Measurements from ENCODE around the gene ATP5F1D. TPM values are rescaled to one million over a fixed set of nuclear protein-coding genes. Genes with fewer than 3 reads are reported as not detected.

Gene ATP5F1D
- total and polyA plus RNA-seq, 2 experiments from 2014 or later = 139 to 396 TPM

GRCh38 chr19:1237754-1238368 lies 3.7 kb upstream of the ATP5F1D start, which contains the start of gene CBARP:
TSS of gene CBARP (minus strand) at chr19:1238005. CDS start at chr19:1236100, 1,905 bp downstream.
- Mint-ChIP-seq H3K4me1 (peaks cover 17% of the 10 kb centered on the region), H3K27me3 (ENCODE audit: insufficient read depth, low read depth, poor library complexity) (peaks cover 6% of the 10 kb centered on the region), H3K4me3 (peak within 1 kb of the TSS; percentile 79), H3K27ac (no peak within 1 kb of the TSS), H3K36me3 (ENCODE audit: low read depth) (no peaks in the 10 kb centered on the region), H3K9me3 (no peaks in the 10 kb centered on the region; the same call in 2 of the 3 replicates)
- Histone ChIP-seq H3K4me2 (peak within 1 kb of the TSS; percentile 90), H3K9me2 (ENCODE audit: insufficient read depth) (no peaks in the 10 kb centered on the region), H3K36me3 (ENCODE audit: insufficient read depth) (no peaks in the 10 kb centered on the region), H3K27ac (ENCODE audit: low read depth) (no peak within 1 kb of the TSS), H4K20me1 (replicated peaks; ENCODE audit: insufficient read depth) (0 out of 2 replicates have a peak, but pooled peaks cover 1% of the 10 kb centered on the region), H3F3A (replicated peaks; ENCODE audit: low read depth) (peaks cover 24% of the 10 kb centered on the region), H2AFZ (no peak within 1 kb of the TSS), H3K4me3 (peak within 1 kb of the TSS; percentile 83), H3K79me2 (replicated peaks; ENCODE audit: insufficient read depth) (peaks cover 3% of the 10 kb centered on the region), H3K27me3 (ENCODE audit: insufficient read depth) (no peaks in the 10 kb centered on the region), H3K4me1 (ENCODE audit: insufficient read depth) (peaks cover 12% of the 10 kb centered on the region; the same call in 1 of the 2 replicates)
- ATAC-seq (peak; percentile 7), DNase-seq (ENCODE audit: low spot score) (no peak)
- no peak; the same call in none of the 2 replicates for TF ChIP-seq POLR2AphosphoS5 (IDR thresholded peaks at IDR 0.05; ENCODE audit: low read depth)
- TF ChIP-seq JUNB (IDR thresholded peaks at IDR 0.05; ENCODE audit: unreplicated experiment) = no peak
- TF ChIP-seq REST (IDR thresholded peaks at IDR 0.05; ENCODE audit: unreplicated experiment) = no peak
- TF ChIP-seq EZH2 (IDR thresholded peaks at IDR 0.05; ENCODE audit: low read depth, unreplicated experiment) = no peak
- TF ChIP-seq ETS1 (IDR thresholded peaks at IDR 0.05) = no peak
- no peak for TF ChIP-seq ZNF331 (CRISPR knock-in tag; IDR thresholded peaks at IDR 0.05; ENCODE audit: low read depth)
- TF ChIP-seq ZNF462 (CRISPR knock-in tag; IDR thresholded peaks at IDR 0.05) = no peak
- no peak for TF ChIP-seq NANOG (IDR thresholded peaks at IDR 0.05; ENCODE audit: borderline replicate concordance)
- TF ChIP-seq EZH2phosphoT487 (IDR thresholded peaks at IDR 0.05; ENCODE audit: unreplicated experiment) = no peak
- no peak for TF ChIP-seq ZNF114 (CRISPR knock-in tag; IDR thresholded peaks at IDR 0.05)
- TF ChIP-seq CTCF (conservative IDR thresholded peaks at IDR 0.05; ENCODE audit: low read depth in 2 of 2) = no peak
- no peak for TF ChIP-seq STAT1 (IDR thresholded peaks at IDR 0.05; ENCODE audit: unreplicated experiment)
- no peak for TF ChIP-seq CREB1 (CRISPR knock-in tag; IDR thresholded peaks at IDR 0.05; ENCODE audit: low read depth)

Measured in GM23338 (cell line).